K562 (cell line): ENCODE measurements around the gene GPR4. TPM values are rescaled to one million over a fixed set of nuclear protein-coding genes. Genes with fewer than 3 reads are reported as not detected.

Source experiments
- CBFB ChIP-seq: sonication (generic); formaldehyde crosslinking; IDR thresholded peaks from 2 replicates; pipeline ENCODE4 v1.4.0; 2020; ENCODE audit warnings: mild to moderate bottlenecking, missing genetic modification reagents
- FOXJ3 ChIP-seq: sonication (generic); formaldehyde crosslinking; IDR thresholded peaks from 2 replicates; pipeline ENCODE4 v1.4.0; 2020; ENCODE audit warnings: mild to moderate bottlenecking, missing genetic modification reagents
- GTF2A2 ChIP-seq: IDR thresholded peaks from 2 replicates; pipeline ENCODE4 v1.6.1; 2016; ENCODE audit warnings: mild to moderate bottlenecking, missing genetic modification characterization, missing compliant biosample characterization
- ILK ChIP-seq: fragments of 450-650 bp; IDR thresholded peaks from 2 replicates; pipeline ENCODE4 v1.6.1; 2016; ENCODE audit warnings: missing genetic modification characterization, low read depth, mild to moderate bottlenecking, missing compliant biosample characterization, moderate library complexity, borderline replicate concordance
- STAT5A ChIP-seq: IDR thresholded peaks from 2 replicates; pipeline ENCODE4 v1.6.1; 2012; ENCODE audit warnings: low read length, inconsistent platforms, borderline replicate concordance
- TCF7 ChIP-seq: sonication (generic); IDR thresholded peaks from 2 replicates; pipeline ENCODE4 v1.6.1; 2016; ENCODE audit warnings: antibody characterized with exemption, borderline replicate concordance
- ZNF24 ChIP-seq: fragments of 450-650 bp; IDR thresholded peaks from 2 replicates; pipeline ENCODE4 v1.6.1; 2016
- ZNF3 ChIP-seq: fragments of 250-450 bp; sonication (Bioruptor Pico); IDR thresholded peaks from 2 replicates; pipeline ENCODE4 v1.5.0; 2021; ENCODE audit warnings: mild to moderate bottlenecking, moderate library complexity
- ZNF436 ChIP-seq: fragments of 250-450, 450-650 bp; sonication (Bioruptor Pico); formaldehyde crosslinking; IDR thresholded peaks from 2 replicates; pipeline ENCODE4 v1.7.0; 2020; ENCODE audit warnings: mild to moderate bottlenecking
- ZNF696 ChIP-seq: fragments of 250-450 bp; sonication (Bioruptor Pico); conservative IDR thresholded peaks from 2 replicates; pipeline ENCODE4 v1.4.0; 2020; ENCODE audit warnings: mild to moderate bottlenecking, moderate library complexity
- polyA plus RNA-seq, 8 experiments: library from polyadenylated mRNA; depleted of rRNA in 4 of 8; stranded (reverse) in 5 of 8; unstranded in 3 of 8; fragments of >200 nt; fragmentation: Nextera tagmentation in 2 of 8; fragmentation: Illumina TruSeq in 1 of 8; extraction: Ambion mirVana in 2 of 8; extraction: Trizol in 1 of 8; gene quantifications; 2 replicates each; pipeline versions ENCODE4 v1.2.1 to v1.2.3, GENCODE V29; 2011 to 2014; ENCODE audit warnings: inconsistent platforms in 1 of 8, missing spikeins in 1 of 8
- total RNA-seq, 7 experiments: library from RNA; depleted of rRNA in 6 of 7; stranded (reverse); fragments of >200 nt in 6 of 7; fragmentation: Illumina TruSeq in 2 of 7; extraction: Trizol in 2 of 7; gene quantifications; 2 replicates each; pipeline versions ENCODE4 v1.2.1 to v1.2.3, GENCODE V29; 2011 to 2021; ENCODE audit warnings: low replicate concordance in 1 of 7
- TF ChIP-seq, protein P1 (sequence below): IDR thresholded peaks from 2 replicates; pipeline ENCODE4 v1.6.1; 2012; ENCODE audit warnings: low read depth, low read length, improper control_type of control experiment, borderline replicate concordance
- TF ChIP-seq, protein P2 (sequence below), 2 experiments: fragments of 450-650 bp; IDR thresholded peaks; 2 replicates each; pipeline ENCODE4 v1.6.1; 2016
- TF ChIP-seq, protein P3 (sequence below): fragments of 450-650 bp; formaldehyde crosslinking; IDR thresholded peaks from 2 replicates; pipeline ENCODE4 v1.4.0; 2020; ENCODE audit warnings: mild to moderate bottlenecking
- TF ChIP-seq, protein P4 (sequence below): sonication (generic); formaldehyde crosslinking; IDR thresholded peaks from 2 replicates; pipeline ENCODE4 v1.8.0; 2022; ENCODE audit warnings: mild to moderate bottlenecking, missing genetic modification reagents
- TF ChIP-seq, protein P5 (sequence below): fragments of 250-450 bp; sonication (Bioruptor Pico); IDR thresholded peaks from 2 replicates; pipeline ENCODE4 v1.4.0; 2020; ENCODE audit warnings: mild to moderate bottlenecking, moderate library complexity

GPR4 gene
- total and polyA plus RNA-seq, 9 of the 15 experiments (the other 6 are each of a cell fraction or from before 2014, with no cell fraction given) = 0.03 to 0.09 (median 0.04) TPM; not detected in 5

DNA sequence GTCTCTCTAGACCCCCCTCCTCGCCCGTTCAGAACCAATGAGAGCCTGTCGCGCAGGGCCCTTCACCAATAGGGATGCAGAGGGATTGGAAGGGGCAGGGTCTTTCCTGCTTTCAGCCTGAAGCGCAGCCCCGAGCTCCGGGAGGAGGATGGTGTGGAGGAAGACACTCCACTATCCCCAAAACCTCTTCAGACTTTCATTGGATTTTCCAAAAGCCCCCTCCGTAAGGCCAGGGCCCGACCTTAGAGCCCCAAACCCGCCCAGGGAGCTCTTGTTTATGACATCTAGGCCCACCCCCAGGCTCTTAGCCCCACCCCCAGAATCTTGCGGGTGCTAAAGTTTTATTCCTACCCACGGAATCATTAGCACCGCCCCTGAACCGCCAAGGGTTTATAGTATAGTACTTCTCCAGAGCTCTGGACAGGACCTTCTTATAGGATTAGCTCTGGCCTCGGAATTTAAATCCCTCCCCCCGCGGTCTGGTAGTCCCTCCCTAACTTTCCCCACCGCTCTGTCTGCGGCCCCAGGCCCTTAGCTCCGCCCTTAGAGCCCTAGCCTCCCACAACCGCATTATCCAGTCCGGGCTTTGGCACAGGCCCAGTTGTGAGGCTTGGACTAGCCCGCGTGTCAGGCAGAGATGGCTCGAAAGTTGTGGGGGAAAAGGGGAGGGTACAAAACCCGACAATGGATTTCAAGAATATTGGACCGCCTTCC, 43.8 kb upstream of the GPR4 start (continued):
- TF ChIP-seq STAT5A = no peak
- TF ChIP-seq ZNF24 = no peak
- no peak for TF ChIP-seq ZNF436 (CRISPR knock-in tag)
- no peak for TF ChIP-seq ZNF3 (CRISPR knock-in tag)
- TF ChIP-seq, protein P1, sequence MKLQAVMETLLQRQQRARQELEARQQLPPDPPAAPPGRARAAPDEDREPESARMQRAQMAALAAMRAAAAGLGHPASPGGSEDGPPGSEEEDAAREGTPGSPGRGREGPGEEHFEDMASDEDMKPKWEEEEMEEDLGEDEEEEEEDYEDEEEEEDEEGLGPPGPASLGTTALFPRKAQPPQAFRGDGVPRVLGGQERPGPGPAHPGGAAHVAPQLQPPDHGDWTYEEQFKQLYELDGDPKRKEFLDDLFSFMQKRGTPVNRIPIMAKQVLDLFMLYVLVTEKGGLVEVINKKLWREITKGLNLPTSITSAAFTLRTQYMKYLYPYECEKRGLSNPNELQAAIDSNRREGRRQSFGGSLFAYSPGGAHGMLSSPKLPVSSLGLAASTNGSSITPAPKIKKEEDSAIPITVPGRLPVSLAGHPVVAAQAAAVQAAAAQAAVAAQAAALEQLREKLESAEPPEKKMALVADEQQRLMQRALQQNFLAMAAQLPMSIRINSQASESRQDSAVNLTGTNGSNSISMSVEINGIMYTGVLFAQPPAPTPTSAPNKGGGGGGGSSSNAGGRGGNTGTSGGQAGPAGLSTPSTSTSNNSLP = peak; percentile 62; the same call in 1 of the 2 replicates
- TF ChIP-seq, protein P2, sequence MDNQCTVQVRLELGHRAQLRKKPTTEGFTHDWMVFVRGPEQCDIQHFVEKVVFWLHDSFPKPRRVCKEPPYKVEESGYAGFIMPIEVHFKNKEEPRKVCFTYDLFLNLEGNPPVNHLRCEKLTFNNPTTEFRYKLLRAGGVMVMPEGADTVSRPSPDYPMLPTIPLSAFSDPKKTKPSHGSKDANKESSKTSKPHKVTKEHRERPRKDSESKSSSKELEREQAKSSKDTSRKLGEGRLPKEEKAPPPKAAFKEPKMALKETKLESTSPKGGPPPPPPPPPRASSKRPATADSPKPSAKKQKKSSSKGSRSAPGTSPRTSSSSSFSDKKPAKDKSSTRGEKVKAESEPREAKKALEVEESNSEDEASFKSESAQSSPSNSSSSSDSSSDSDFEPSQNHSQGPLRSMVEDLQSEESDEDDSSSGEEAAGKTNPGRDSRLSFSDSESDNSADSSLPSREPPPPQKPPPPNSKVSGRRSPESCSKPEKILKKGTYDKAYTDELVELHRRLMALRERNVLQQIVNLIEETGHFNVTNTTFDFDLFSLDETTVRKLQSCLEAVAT (IDR thresholded peaks at IDR 0.05) = peak in 1 of 2 experiments; percentile 93; a peak in 2 of 4 replicates
- no peak for TF ChIP-seq FOXJ3 (CRISPR knock-in tag)
- TF ChIP-seq ILK (tag) = no peak
- TF ChIP-seq, protein P3, sequence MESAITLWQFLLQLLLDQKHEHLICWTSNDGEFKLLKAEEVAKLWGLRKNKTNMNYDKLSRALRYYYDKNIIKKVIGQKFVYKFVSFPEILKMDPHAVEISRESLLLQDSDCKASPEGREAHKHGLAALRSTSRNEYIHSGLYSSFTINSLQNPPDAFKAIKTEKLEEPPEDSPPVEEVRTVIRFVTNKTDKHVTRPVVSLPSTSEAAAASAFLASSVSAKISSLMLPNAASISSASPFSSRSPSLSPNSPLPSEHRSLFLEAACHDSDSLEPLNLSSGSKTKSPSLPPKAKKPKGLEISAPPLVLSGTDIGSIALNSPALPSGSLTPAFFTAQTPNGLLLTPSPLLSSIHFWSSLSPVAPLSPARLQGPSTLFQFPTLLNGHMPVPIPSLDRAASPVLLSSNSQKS (CRISPR knock-in tag) = no peak
- TF ChIP-seq ZNF696 (CRISPR knock-in tag) = no peak
- TF ChIP-seq GTF2A2 (tag) = no peak
- TF ChIP-seq CBFB (CRISPR knock-in tag) = peak; percentile 98
- TF ChIP-seq TCF7 = 0 out of 2 replicates have a peak, but pooled peaks have one; percentile 17
- TF ChIP-seq, protein P4, sequence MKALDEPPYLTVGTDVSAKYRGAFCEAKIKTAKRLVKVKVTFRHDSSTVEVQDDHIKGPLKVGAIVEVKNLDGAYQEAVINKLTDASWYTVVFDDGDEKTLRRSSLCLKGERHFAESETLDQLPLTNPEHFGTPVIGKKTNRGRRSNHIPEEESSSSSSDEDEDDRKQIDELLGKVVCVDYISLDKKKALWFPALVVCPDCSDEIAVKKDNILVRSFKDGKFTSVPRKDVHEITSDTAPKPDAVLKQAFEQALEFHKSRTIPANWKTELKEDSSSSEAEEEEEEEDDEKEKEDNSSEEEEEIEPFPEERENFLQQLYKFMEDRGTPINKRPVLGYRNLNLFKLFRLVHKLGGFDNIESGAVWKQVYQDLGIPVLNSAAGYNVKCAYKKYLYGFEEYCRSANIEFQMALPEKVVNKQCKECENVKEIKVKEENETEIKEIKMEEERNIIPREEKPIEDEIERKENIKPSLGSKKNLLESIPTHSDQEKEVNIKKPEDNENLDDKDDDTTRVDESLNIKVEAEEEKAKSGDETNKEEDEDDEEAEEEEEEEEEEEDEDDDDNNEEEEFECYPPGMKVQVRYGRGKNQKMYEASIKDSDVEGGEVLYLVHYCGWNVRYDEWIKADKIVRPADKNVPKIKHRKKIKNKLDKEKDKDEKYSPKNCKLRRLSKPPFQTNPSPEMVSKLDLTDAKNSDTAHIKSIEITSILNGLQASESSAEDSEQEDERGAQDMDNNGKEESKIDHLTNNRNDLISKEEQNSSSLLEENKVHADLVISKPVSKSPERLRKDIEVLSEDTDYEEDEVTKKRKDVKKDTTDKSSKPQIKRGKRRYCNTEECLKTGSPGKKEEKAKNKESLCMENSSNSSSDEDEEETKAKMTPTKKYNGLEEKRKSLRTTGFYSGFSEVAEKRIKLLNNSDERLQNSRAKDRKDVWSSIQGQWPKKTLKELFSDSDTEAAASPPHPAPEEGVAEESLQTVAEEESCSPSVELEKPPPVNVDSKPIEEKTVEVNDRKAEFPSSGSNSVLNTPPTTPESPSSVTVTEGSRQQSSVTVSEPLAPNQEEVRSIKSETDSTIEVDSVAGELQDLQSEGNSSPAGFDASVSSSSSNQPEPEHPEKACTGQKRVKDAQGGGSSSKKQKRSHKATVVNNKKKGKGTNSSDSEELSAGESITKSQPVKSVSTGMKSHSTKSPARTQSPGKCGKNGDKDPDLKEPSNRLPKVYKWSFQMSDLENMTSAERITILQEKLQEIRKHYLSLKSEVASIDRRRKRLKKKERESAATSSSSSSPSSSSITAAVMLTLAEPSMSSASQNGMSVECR (CRISPR knock-in tag) = 0 out of 2 replicates have a peak, but pooled peaks have one; percentile 59
- TF ChIP-seq, protein P5, sequence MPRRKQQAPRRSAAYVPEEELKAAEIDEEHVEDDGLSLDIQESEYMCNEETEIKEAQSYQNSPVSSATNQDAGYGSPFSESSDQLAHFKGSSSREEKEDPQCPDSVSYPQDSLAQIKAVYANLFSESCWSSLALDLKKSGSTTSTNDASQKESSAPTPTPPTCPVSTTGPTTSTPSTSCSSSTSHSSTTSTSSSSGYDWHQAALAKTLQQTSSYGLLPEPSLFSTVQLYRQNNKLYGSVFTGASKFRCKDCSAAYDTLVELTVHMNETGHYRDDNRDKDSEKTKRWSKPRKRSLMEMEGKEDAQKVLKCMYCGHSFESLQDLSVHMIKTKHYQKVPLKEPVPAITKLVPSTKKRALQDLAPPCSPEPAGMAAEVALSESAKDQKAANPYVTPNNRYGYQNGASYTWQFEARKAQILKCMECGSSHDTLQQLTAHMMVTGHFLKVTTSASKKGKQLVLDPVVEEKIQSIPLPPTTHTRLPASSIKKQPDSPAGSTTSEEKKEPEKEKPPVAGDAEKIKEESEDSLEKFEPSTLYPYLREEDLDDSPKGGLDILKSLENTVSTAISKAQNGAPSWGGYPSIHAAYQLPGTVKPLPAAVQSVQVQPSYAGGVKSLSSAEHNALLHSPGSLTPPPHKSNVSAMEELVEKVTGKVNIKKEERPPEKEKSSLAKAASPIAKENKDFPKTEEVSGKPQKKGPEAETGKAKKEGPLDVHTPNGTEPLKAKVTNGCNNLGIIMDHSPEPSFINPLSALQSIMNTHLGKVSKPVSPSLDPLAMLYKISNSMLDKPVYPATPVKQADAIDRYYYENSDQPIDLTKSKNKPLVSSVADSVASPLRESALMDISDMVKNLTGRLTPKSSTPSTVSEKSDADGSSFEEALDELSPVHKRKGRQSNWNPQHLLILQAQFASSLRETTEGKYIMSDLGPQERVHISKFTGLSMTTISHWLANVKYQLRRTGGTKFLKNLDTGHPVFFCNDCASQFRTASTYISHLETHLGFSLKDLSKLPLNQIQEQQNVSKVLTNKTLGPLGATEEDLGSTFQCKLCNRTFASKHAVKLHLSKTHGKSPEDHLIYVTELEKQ (CRISPR knock-in tag) = no peak
